ENCODE data around the gene TBL3. TPM values are rescaled to one million over a fixed set of nuclear protein-coding genes. Genes with fewer than 3 reads are reported as not detected.

TBL3 gene
- total and polyA plus RNA-seq, 9 of the 15 experiments (the other 6 are each of a cell fraction or from before 2014, with no cell fraction given), result 0.97 to 117 (median 24.5) TPM

- no peak for TF ChIP-seq DLX4 (CRISPR knock-in tag; IDR thresholded peaks at IDR 0.05)
- no peak for TF ChIP-seq TEAD1 (CRISPR knock-in tag; IDR thresholded peaks at IDR 0.05)
- TF ChIP-seq ZNF12 (CRISPR knock-in tag; IDR thresholded peaks at IDR 0.05), result no peak
- TF ChIP-seq EHMT2 (IDR thresholded peaks at IDR 0.05), result no peak
- TF ChIP-seq RNF219 (CRISPR knock-in tag; IDR thresholded peaks at IDR 0.05), result no peak
- peak; percentile 65 for TF ChIP-seq ZNF134 (CRISPR knock-in tag; conservative IDR thresholded peaks at IDR 0.05)
- TF ChIP-seq FOXK2 (conservative IDR thresholded peaks at IDR 0.05 in 1 of 2, IDR thresholded peaks at IDR 0.05 in 1 of 2; ENCODE audit: low read depth in 2 of 2), result no peak
- TF ChIP-seq KLF13 (tag; IDR thresholded peaks at IDR 0.05; ENCODE audit: borderline replicate concordance, low read depth), result no peak
- TF ChIP-seq HNRNPH1 (optimal IDR thresholded peaks at IDR 0.05; ENCODE audit: low read depth, low read length), result no peak
- TF ChIP-seq MTF1 (CRISPR knock-in tag; IDR thresholded peaks at IDR 0.05; ENCODE audit: borderline replicate concordance), result no peak
- TF ChIP-seq ZNF592 (IDR thresholded peaks at IDR 0.05), result peak; percentile 70
- TF ChIP-seq E2F3 (CRISPR knock-in tag; IDR thresholded peaks at IDR 0.05), result peak; percentile 59; the same call in 1 of the 2 replicates
- no peak for TF ChIP-seq ZNF311 (CRISPR knock-in tag; IDR thresholded peaks at IDR 0.05)
- no peak for TF ChIP-seq GATAD2A (IDR thresholded peaks at IDR 0.05)
- no peak for TF ChIP-seq RFX7 (CRISPR knock-in tag; IDR thresholded peaks at IDR 0.05)
- TF ChIP-seq COPS2 (conservative IDR thresholded peaks at IDR 0.05), result no peak
- TF ChIP-seq PRPF4 (IDR thresholded peaks at IDR 0.05; ENCODE audit: insufficient read depth, low read depth, low read length, poor library complexity, severe bottlenecking), result no peak
- TF ChIP-seq ZNF507 (tag; conservative IDR thresholded peaks at IDR 0.05), result no peak
- no peak for TF ChIP-seq JUNB (CRISPR knock-in tag; conservative IDR thresholded peaks at IDR 0.05)
- TF ChIP-seq HDAC1 (IDR thresholded peaks at IDR 0.05), result peak in 1 of 2 experiments; percentile 82; a peak in 2 of 4 replicates
- no peak for TF ChIP-seq NFE2 (IDR thresholded peaks at IDR 0.05; ENCODE audit: low read depth)
- TF ChIP-seq RBM14 (IDR thresholded peaks at IDR 0.05; ENCODE audit: borderline replicate concordance, insufficient read depth, low read depth, low read length), result no peak
- TF ChIP-seq RAD51 (IDR thresholded peaks at IDR 0.05; ENCODE audit: borderline replicate concordance, low read depth), result no peak
Measured at GRCh38 chr16:1983544-1984346, 11.9 kb downstream of the TBL3 start, which contains the start of gene GFER (continued).
